HG03439 (cell line): ENCODE measurements around the gene SLC66A2.

Experiments used
- ATAC-seq: cut with Tn5 transposase; IDR thresholded peaks from one replicate; pipeline ENCODE4 v1.9.1; 2021; ENCODE audit warnings: mild to moderate bottlenecking, moderate library complexity; ENCODE audit not compliant: unreplicated experiment

Gene SLC66A2

GRCh38 chr18:79904357-79905147 is 46.9 kb downstream of the SLC66A2 start:
- ATAC-seq = no peak

GRCh38 chr18:79903787-79904356 is 47.6 kb downstream of the SLC66A2 start:
- ATAC-seq = no peak

DNA sequence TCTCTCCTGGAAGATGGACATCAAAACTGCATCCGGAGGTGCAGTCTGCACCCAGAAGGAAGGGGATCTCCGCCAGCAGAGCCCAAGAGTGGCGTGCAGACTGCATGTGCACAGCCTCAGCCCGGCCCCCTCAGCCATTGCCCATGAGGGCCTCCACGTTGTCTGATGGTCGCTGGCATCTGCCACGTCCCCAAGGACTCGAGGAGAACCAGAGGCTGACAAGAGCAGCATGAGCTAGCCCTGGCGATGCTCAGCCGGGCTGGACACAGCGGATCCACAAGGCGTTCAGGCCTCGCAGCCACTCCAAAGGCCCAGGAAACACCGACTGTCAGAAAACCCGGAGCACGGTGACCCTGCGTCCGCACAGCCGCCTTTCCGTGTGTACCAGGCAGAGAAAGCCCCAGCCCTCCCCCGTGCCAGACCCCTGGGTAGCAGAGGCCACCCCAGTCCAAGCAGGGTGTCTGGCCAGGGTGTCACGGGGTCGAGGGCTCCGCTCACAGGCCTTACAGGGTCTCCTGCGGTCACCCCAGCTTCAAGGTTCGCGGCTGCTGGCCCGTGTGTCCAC is 48.3 kb downstream of the SLC66A2 start:
- ATAC-seq = no peak

- ATAC-seq = no peak
Measured at GRCh38 chr18:79902640-79903039, 48.8 kb downstream of the SLC66A2 start.

- ATAC-seq = no peak
Measured at GRCh38 chr18:79902075-79902474, 49.4 kb downstream of the SLC66A2 start.

DNA sequence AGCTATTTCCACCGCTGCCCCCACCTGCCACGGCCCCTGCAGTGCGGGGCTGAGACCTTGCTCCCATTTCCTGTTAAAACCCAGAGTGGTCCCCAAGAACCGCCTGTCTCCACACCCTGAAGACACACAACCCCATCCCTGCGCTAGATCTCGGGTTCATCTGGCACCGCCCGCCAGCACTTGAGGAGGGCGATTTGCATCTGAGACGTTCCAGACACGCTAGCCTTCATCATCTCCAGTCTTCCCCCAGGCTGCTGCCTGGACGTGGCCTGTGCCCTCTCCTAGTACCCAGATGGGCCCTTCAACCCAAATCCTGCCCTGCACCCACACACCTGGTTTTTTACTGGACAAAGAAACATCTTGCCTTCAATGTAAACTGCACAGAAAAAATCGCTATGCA is 49.8 kb downstream of the SLC66A2 start:
- ATAC-seq = no peak

GRCh38 chr18:79900610-79901570 is 50.6 kb downstream of the SLC66A2 start:
- ATAC-seq = no peak

GRCh38 chr18:79899609-79900445 is 51.6 kb downstream of the SLC66A2 start:
- no peak for ATAC-seq

DNA sequence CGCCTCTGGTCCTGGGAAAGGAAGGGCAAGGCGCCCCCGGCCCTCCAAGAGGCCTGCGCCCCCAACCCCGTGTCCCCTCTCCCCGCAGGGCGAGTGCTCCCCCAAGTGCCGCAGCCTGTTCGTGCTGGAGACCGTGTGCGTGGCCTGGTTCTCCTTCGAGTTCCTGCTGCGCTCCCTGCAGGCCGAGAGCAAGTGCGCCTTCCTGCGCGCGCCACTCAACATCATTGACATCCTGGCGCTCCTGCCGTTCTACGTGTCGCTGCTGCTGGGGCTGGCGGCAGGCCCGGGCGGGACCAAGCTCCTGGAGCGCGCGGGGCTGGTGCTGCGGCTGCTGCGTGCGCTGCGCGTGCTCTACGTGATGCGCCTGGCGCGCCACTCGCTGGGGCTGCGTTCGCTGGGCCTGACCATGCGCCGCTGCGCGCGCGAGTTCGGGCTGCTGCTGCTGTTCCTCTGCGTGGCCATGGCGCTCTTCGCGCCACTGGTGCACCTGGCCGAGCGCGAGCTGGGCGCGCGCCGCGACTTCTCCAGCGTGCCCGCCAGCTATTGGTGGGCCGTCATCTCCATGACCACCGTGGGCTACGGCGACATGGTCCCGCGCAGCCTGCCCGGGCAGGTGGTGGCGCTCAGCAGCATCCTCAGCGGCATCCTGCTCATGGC is 52.4 kb downstream of the SLC66A2 start:
- ATAC-seq = no peak

DNA sequence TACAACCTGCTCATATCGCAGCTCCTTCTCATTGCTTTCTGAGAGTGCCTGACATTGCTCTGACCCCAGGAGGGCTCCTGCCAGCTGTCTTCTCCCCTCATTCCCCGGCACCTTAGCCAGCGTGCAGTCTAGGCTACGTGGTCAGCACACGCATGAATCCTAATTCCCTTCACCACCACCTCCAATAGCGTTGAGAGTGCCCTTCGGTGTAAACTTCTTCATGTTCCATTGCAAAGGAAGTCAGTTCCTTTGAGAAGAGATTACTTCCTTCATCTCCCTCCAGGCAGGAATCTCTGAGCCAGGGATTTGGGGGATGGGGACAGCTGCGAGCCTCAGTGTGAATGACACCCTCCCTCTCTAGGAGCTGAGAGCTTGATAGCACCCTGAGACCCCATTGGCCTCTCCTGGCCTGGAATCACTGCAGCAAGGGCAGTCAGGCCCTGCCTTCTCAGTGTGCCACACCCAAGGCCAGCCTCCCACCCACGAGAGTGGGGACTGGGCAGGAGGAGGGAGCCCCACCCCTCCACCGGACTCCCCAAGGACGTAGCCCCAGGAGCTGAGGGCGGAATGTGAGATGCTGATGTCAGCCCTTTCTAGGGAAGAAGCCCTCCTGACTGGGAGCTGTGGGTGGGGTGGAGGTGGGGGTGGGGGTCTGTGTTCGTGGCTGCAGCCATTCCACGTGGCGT is 53.4 kb downstream of the SLC66A2 start:
- ATAC-seq = no peak

DNA sequence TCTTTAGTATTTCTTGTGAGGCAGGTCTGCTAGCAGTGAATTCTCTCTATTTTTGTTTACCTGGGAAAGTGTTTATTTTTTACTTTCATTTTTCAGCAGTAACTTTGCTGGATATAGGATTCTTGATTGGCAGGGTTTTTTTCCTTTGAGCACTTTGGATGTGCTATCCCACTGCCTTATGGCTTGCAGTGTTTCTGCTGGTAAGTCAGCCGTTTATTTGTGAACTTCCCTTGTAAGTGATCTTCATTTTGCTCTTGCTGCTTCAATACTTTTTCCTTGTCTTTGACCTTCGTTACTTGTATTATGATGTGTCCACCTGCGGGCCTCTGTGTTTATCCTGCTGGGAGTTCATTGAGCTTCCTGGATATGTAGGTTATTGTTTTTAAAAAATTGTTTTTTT is 54.7 kb downstream of the SLC66A2 start:
- no peak for ATAC-seq

DNA sequence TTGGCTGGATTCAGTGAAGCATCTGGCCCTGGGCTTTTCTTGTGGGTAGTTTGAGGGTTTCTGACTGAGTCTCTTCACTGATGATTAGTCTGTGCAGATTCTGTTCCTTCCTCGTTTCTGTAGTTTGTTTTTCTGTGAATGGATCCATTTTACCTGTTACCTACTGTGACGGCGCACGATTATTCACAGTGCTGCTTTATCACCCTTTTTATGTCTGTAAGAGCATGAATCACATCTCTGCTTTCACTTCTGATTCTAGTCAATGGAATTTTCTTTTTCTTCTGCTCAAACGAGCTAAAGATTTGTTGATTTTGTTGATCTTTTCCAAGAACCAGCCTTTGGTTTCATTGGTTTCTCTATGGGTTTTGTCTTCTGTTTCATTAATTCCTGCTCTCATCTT is 60.8 kb downstream of the SLC66A2 start:
- ATAC-seq = no peak

GRCh38 chr18:79889569-79889968 is 61.9 kb downstream of the SLC66A2 start:
- ATAC-seq = no peak

- ATAC-seq = no peak
Measured at GRCh38 chr18:79888016-79888415, 63.4 kb downstream of the SLC66A2 start.

- ATAC-seq = no peak
Measured at GRCh38 chr18:79887181-79888000, 64.1 kb downstream of the SLC66A2 start.

GRCh38 chr18:79884963-79885728 is 66.3 kb downstream of the SLC66A2 start:
- ATAC-seq = no peak

- ATAC-seq = no peak
Measured at GRCh38 chr18:79884294-79884962, 67.0 kb downstream of the SLC66A2 start.
